Neural progenitor cell (in vitro differentiated cells): ENCODE data around the gene TMEM119.

Experiments used
- CTCF ChIP-seq: fragments of 200-600 bp; sonication (generic); IDR thresholded peaks from 2 replicates; pipeline ENCODE4 v1.5.1; 2017; ENCODE audit warnings: antibody characterized with exemption, mild to moderate bottlenecking
- EZH2 ChIP-seq: fragments of 200-600 bp; sonication (generic); IDR thresholded peaks from 2 replicates; pipeline ENCODE4 v1.6.1; 2017; ENCODE audit warnings: antibody characterized with exemption, mild to moderate bottlenecking, moderate library complexity
- EZH2phosphoT487 ChIP-seq: fragments of 200-600 bp; sonication (generic); IDR thresholded peaks from 2 replicates; pipeline ENCODE4 v1.6.1; 2017; ENCODE audit warnings: antibody characterized with exemption

GRCh38 chr12:108615918-108616317 lies 18.0 kb upstream of the TMEM119 start:
- TF ChIP-seq CTCF, result no peak
- no peak for TF ChIP-seq EZH2phosphoT487
- TF ChIP-seq EZH2, result no peak
